T1000 (cell line): ENCODE measurements around the gene PNPO.

ENCODE experiments used
- DNase-seq: peaks from one replicate; lab custom pipeline; 2025; ENCODE audit warnings: mixed read lengths; lab: John Stamatoyannopoulos, UW

The PNPO gene

DNA sequence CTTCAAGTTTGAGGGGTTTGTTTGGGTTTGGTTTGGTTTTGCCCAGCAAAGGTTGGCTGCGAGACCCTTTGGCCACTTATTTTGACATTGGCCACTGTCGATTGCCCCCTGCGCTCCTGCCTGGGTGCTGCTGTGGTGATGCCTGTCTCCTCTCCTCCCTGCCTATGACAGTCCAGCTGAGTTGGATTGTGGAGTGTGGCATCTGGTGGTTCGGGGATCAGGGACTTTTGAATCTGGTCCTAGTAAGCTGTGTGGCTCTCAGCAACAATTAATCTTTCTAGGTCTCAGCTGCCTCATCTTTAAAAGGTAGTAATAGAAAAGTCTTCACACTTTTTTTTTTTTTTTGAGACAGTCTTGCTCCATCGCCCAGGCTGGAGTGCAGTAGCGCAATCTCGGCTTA is 56.7 kb downstream of the PNPO start:
- DNase-seq: no peak
